Ishikawa (cell line): Measurements from ENCODE around the gene GRIK4.

Source experiments
- CEBPB ChIP-seq: IDR thresholded peaks from 2 replicates; pipeline ENCODE4 v1.6.1; 2012
- CREB1 ChIP-seq: IDR thresholded peaks from 2 replicates; pipeline ENCODE4 v1.6.1; 2012; ENCODE audit warnings: low read depth
- EGR1 ChIP-seq: IDR thresholded peaks from 2 replicates; pipeline ENCODE4 v1.6.1; 2012
- EP300 ChIP-seq: IDR thresholded peaks from 2 replicates; pipeline ENCODE4 v1.6.1; 2012; ENCODE audit warnings: borderline replicate concordance
- FOXM1 ChIP-seq: IDR thresholded peaks from 2 replicates; pipeline ENCODE4 v1.6.1; 2012; ENCODE audit warnings: low read depth, borderline replicate concordance
- NFIC ChIP-seq: IDR thresholded peaks from 2 replicates; pipeline ENCODE4 v1.6.1; 2012
- RAD21 ChIP-seq: IDR thresholded peaks from 2 replicates; pipeline ENCODE4 v1.6.1; 2012; ENCODE audit warnings: low read depth
- TAF1 ChIP-seq: IDR thresholded peaks from 2 replicates; pipeline ENCODE4 v1.6.1; 2012; ENCODE audit warnings: low read depth, mild to moderate bottlenecking
- TCF12 ChIP-seq: IDR thresholded peaks from 2 replicates; pipeline ENCODE4 v1.6.1; 2012; ENCODE audit warnings: low read depth
- TEAD4 ChIP-seq: IDR thresholded peaks from 2 replicates; pipeline ENCODE4 v1.6.1; 2012
- YY1 ChIP-seq: IDR thresholded peaks from 2 replicates; pipeline ENCODE4 v1.6.1; 2012; ENCODE audit warnings: low read depth
- ZBTB7A ChIP-seq: IDR thresholded peaks from 2 replicates; pipeline ENCODE4 v1.6.1; 2012; ENCODE audit warnings: low read depth
- TF ChIP-seq, protein P1 (sequence below): IDR thresholded peaks from 2 replicates; pipeline ENCODE4 v1.6.1; 2012
- TF ChIP-seq, protein P2 (sequence below): IDR thresholded peaks from 2 replicates; pipeline ENCODE4 v1.6.1; 2012; ENCODE audit warnings: low read depth, mild to moderate bottlenecking
- TF ChIP-seq, protein P3 (sequence below): IDR thresholded peaks from 2 replicates; pipeline ENCODE4 v1.6.1; 2012

The GRIK4 gene

DNA sequence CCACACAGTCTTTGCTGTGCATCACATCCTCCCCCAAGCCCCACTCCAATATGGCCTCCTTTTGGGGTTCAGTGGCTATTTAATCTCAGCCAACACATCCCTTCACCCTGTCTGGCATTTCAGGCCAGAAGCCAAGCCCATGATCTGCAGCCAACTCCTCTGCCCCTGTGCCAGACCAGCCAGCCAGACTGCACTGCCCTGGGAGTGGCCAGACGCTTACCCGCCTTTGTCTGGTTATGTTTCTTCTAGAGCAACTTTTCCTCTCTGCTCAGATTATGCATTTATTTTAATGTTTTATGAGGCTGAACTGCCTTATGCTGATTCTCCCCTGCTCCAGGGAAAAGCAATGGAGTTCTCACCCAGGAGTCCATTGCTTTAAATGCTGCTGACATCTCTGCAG lies 305.6 kb downstream of the GRIK4 start:
- TF ChIP-seq TCF12 (no peak), YY1 (no peak), RAD21 (no peak), EGR1 (no peak), TEAD4 (no peak)
- TF ChIP-seq, protein P1, sequence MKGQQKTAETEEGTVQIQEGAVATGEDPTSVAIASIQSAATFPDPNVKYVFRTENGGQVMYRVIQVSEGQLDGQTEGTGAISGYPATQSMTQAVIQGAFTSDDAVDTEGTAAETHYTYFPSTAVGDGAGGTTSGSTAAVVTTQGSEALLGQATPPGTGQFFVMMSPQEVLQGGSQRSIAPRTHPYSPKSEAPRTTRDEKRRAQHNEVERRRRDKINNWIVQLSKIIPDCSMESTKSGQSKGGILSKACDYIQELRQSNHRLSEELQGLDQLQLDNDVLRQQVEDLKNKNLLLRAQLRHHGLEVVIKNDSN: no peak

DNA sequence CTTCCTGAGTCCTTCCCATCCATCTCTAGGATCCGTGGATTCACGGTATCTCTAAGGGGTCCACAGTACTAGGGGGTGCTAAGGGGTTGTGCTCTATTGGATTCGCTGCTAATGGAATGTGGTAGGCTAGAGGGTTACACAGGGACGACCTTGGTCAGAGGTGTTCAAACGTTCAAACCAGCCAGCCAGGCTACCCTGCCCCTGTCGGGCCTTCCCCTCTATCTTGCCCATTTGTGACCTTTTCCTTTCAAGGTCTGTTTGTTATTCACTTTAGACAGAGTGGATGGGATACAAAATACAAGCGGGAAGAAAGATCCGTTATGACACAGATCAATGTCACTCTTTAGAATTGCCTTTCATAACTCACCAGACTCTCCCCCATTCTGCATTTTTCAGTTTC lies 306.5 kb downstream of the GRIK4 start:
- TF ChIP-seq ZBTB7A: no peak
- TF ChIP-seq FOXM1: no peak
- TF ChIP-seq, protein P2, sequence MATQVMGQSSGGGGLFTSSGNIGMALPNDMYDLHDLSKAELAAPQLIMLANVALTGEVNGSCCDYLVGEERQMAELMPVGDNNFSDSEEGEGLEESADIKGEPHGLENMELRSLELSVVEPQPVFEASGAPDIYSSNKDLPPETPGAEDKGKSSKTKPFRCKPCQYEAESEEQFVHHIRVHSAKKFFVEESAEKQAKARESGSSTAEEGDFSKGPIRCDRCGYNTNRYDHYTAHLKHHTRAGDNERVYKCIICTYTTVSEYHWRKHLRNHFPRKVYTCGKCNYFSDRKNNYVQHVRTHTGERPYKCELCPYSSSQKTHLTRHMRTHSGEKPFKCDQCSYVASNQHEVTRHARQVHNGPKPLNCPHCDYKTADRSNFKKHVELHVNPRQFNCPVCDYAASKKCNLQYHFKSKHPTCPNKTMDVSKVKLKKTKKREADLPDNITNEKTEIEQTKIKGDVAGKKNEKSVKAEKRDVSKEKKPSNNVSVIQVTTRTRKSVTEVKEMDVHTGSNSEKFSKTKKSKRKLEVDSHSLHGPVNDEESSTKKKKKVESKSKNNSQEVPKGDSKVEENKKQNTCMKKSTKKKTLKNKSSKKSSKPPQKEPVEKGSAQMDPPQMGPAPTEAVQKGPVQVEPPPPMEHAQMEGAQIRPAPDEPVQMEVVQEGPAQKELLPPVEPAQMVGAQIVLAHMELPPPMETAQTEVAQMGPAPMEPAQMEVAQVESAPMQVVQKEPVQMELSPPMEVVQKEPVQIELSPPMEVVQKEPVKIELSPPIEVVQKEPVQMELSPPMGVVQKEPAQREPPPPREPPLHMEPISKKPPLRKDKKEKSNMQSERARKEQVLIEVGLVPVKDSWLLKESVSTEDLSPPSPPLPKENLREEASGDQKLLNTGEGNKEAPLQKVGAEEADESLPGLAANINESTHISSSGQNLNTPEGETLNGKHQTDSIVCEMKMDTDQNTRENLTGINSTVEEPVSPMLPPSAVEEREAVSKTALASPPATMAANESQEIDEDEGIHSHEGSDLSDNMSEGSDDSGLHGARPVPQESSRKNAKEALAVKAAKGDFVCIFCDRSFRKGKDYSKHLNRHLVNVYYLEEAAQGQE: no peak
- no peak for TF ChIP-seq EP300
- no peak for TF ChIP-seq CEBPB
- no peak for TF ChIP-seq EGR1
- no peak for TF ChIP-seq TEAD4
- TF ChIP-seq RAD21: no peak
- TF ChIP-seq TCF12: no peak
- TF ChIP-seq, protein P1: no peak

DNA sequence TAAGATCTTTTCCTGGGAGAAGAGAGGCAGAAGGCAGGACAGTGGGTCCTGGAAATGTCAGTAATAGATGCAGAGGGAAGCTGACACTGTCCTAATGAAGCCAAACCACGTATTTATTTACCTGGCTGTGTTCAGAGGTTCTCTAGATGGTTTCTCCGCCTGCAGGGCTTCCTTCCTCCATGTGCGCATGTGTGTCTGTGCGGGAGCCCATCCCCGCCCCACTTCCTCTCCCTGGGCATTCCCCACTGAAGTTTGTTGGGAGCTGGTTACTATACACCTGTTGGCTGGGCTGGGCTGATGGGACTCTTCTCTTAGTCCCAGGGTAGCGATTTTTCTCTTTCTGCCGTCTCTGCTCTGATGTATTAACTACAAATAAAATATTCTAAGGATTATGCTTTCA lies 307.5 kb downstream of the GRIK4 start:
- TF ChIP-seq EP300 (no peak), FOXM1 (no peak), TEAD4 (no peak), EGR1 (no peak)
- TF ChIP-seq, protein P1: no peak

DNA sequence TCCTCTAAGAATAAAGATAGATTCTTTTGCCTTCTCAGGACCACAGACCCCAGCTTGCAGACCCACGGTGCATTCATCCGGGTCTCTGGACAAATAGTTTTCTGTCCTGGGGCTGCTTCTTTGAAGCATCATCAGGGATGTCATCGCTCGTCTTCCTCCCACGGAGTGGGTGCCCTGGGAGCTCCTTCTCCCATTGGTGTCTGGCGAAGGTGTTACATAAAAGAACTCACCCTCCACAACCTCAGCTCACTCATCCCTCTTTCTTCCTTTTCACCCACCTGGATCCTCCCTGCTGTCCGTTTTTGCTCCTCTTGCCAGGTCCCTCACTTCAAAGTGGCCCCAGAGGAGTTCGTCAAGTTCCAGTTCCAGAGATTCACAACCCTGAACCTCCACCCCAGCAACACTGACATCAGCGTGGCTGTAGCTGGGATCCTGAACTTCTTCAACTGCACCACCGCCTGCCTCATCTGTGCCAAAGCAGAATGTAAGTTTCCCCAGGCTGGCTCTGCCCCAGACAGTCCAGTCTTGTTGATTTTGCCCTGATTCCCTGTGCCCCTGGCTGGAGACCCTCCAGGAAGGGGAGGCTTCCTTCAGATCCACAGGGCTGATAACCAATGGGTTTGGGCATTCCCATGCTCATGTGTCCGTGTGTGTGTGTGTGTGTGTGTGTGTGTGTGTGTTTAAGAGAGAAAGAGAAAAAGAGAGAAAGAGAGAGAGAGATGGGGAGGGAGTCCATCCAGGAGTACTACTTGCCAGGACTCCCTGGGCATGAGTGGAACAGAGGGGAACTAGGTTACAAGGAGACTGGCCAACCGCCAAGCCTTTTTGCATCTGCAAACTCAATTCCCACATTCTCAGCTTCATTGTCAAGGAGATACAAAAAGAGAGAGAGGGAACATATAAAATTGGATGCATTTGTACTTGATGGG lies 308.2 kb downstream of the GRIK4 start:
- no peak for TF ChIP-seq TCF12
- no peak for TF ChIP-seq ZBTB7A
- TF ChIP-seq RAD21: no peak
- no peak for TF ChIP-seq EP300

DNA sequence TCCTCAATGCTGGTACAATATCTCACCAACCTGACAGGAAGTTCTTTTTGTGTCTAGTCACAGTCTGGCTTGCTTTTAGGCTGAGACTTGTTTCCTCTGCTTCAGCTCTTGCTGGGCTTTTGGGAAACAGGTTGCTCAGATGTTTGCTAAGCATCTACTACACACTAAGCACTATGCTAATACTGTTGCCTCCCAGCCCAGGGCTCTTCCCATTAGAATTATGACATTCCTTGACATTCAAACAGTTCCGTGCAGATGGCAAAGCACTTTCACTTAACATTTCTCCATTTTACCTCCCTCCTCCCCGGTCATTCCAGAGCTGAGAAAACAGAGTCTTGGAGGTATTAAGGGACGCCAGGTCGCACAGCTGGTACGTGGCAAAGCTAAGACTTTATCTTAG lies 311.6 kb downstream of the GRIK4 start:
- TF ChIP-seq FOXM1 (no peak), CEBPB (no peak), TAF1 (no peak), YY1 (no peak), EP300 (no peak), TCF12 (no peak), TEAD4 (no peak), ZBTB7A (no peak), CREB1 (no peak), NFIC (no peak), RAD21 (no peak), EGR1 (no peak)
- TF ChIP-seq, protein P1: no peak
- TF ChIP-seq, protein P3, sequence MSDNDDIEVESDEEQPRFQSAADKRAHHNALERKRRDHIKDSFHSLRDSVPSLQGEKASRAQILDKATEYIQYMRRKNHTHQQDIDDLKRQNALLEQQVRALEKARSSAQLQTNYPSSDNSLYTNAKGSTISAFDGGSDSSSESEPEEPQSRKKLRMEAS: no peak
- TF ChIP-seq, protein P2: no peak
